DMS153 treated with DMSO at 0.1 percent for 48 hours (cell line): ENCODE results near the gene PAEP.

Source experiments
- DNase-seq: peaks from one replicate; lab custom pipeline; 2025; ENCODE audit not compliant: unreplicated experiment; lab: John Stamatoyannopoulos, UW

The PAEP gene

DNA sequence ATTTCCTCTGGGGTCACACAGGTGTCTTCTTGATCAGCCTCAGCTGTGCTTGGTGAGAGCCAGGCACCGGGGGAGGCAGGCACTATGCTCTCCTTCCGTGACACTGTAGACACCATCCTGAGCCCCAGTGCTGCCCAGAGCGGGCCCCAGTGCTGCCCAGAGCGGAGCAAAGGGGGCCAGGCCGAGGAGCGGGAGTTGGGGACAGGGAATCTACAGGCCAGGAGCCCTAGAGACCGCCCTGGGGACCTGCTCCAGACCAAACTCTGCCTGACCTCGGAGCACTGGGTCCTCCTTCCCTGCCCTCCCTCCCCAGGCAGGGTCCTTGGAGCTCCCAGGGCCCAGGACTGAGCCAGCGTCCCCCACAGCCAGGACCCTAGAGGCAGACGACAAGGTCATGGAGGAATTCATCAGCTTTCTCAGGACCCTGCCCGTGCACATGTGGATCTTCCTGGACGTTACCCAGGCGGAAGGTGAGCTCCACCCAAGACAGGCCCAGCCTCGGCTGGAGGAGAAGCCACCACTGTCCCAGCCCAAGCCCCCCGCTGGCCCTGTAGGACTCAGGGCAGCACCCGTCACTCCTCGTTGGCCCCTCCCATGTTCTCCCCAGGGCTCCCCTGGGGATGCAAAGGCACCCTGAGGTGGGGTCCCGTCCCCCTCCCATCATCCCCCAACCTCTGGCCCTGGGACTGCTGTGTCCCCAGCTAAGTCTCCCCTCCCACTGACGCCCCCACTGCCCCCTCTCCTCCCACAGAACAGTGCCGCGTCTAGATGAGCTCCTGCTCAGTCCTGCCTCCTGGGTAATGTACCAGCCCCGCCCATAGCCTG, 30.2 kb downstream of the PAEP start:
- no peak for DNase-seq

DNA sequence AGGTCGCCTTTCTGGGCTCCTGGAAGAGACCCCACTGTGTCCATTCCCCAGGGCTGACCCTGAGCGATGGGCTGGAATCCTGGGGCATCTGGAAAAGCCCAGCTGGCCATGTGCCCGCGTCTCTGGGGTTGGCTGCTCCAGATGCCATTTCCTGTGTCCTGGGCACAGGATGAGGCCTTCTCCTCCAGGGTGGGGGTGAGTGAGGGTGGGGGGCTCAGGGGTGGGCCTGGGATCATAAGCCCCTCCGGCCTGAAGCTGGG, 30.7 kb downstream of the PAEP start:
- no peak for DNase-seq

DNA sequence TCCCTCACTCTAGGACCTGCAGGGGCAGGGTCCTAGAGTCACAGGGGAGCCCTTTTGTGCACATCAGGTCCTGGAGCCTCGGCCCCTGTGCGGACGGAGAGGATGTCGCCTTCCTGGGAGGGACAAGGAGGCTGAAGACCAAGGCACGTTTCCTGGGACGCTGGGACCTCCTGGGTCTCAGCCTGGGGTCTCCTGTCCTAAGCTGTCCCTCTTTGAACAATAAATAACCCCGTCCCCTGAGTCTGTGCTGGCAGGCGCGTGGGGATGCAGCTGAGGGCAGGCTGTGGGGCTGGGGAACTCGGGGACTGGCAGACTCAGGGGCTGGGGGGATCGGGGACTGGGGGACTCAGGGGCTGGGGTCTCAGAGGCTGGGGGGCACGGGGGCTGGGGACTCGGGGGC, 31.1 kb downstream of the PAEP start:
- DNase-seq: no peak

DNA sequence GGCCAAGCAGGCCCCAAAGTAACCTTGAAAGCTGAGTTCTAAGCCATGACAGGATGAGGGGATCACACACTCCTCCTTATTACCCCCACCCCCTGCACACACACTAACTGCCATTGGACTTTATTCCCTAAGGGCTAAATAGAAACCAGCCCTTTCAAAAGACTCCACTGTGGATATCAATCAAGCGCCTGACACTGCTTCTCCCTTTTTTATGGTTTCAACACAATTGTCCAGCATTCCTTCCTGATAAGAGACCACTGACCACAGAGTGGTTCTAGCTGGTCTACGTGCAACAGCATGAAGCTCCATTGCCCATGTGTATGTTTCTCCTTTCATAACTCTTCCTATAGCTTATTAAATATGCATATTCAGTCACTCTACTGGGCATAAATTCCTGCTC, 34.7 kb downstream of the PAEP start:
- no peak for DNase-seq

DNA sequence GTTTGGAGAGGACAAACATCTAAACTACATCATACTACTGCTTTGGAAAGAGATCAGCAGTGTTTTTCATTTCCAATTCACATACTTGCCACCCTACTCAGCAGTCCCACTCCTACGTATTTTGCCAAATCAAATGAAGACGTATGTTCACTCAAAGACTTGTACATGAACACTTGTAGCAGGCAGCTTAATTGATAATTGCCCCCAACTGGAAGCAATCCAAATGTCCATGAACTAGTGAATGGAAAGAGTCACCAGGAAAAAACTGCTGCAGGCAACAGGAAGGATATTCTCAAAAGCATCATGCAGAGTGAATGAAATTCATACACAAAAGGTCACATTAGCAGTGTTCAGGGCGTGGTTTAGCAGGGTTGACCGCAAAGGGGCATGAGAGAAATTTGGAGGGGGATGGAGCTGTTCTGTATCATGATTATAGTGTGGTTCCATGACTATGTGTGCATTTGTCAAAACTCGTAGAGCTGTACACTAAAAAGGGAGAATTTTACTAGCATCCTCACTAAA, 38.8 kb downstream of the PAEP start:
- DNase-seq: no peak

DNA sequence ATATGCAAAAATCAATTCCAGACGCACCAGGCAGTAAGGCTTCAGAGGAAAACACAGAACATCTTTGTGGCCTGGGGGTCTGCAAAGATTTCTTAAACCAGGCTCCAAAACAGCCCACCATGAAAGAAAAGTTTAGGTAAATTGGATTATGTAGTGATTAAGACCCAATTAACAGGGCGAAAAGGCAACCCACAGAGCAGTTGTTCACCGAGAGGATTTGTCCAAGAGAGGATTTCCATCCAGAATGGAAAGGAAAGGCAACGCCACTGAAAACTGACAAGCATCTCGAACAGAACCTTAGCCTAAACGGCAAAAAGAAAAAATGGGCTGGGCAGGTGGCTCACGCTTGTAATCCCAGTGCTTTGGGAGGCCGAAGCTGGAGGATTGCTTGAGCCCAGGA, 40.4 kb downstream of the PAEP start:
- no peak for DNase-seq

DNA sequence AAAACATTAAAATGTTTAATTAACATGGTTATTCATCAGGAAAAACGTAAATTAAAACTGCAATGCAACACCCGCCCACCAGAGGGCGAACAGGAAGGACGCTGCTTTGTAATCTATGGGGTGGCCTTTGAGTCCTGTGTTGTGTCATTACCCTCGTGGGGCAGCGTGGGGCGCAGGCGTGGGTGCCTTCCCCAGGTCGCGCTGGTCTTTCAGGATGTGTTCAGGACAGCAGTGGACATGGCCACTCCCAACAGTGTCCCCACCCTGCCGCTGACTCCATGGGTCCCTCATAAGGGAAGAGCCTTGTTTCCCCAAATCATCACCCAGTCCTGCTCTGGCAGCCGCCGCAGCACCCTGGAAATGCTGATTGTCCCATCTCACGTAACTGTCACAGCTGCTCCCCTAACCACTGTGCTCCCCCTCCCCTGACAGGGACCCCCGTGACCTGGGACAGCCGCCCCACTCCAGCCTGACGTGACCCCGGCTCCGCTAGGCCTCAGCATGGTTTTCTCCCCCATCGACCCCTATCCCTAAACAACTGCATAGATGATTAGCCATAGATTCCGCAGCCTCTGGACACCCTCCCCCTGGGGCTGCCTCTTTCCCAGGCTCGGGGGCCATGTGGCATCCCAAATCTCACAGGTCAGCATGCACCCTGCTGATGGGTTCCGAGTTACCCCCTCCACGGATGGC, 41.4 kb downstream of the PAEP start:
- no peak for DNase-seq

DNA sequence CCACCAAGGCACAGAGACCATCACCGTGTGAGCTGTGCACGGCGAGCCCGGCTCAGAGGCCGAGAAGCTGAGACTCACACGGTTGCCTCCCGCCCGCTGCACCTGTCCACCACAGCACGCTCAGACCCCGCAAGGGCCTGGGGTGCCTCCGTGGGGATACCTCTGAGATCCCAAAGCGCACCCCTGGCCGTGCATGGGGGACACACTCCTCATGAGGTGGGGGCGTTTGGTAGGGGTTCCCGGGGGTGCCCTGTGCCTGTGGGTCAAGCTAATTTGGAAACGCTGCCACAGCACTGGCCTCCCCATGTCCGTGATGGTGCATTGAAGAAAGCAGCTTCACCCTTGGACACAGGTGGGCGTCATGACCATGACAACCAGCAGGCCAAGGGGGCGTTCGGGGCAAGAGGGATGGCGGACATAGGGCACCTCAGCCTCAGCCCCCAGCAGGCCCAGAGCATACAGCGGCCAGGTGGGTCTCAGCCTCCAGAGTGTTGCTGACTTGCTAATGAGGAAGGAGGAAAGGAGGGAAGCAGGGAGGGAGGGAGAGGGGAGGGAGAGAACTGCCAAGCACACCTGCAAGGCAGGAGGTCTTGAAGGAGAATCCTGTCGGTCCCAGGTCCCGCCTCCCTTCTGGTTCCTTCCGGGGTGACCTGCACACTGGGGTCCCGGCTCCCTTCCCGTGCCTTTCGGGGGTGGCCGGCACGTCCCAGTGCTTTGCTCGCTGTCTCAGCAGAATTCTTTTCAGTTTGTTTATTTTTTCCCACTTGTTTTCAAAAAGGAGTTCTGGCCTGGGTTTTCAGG, 43.1 kb downstream of the PAEP start:
- no peak for DNase-seq

DNA sequence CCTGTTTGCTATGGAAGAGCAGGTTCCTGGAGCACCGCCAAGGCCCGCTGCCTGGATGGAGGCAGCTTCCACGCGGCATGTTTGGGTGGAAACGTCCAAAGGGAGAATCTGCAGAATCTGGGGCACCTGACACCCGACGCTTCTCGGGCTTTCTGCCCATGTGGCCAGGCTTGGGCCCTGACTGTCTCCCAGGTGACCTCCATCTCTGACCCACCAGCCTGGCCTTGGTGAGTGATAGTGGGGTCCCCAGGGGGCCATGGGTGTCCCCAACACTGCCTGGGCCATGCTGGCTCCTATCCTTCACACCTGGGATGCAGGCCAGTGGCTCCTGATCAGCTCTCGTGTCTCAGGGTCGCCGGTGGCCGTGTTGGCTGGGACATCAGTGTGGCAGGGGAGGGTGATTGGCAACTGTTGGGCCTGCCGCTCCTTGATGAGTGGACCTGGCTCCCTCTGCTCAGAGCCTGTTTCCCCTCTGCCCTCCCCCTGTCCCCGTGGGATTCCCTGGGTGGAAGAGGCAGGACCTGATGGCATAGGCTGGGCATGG, 43.8 kb downstream of the PAEP start:
- no peak for DNase-seq

DNA sequence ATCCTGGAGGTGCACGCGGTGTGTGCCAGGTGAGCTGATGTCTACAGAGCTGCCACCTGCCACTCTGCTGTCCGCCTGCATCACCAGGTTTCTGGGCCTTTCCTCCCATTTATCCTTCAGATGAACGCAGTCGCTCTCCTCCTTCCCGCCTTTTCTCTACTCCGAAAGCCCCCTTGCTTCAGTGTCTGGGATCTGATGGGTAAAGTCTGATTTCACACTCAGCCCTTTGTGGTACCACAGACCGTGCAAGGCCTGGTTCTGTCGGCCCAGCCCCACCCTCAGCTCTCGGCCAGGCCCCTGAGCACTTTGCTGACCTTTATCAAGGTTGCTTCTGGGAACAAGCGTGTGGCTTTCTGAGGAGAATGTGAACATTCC, 45.3 kb downstream of the PAEP start:
- no peak for DNase-seq

DNA sequence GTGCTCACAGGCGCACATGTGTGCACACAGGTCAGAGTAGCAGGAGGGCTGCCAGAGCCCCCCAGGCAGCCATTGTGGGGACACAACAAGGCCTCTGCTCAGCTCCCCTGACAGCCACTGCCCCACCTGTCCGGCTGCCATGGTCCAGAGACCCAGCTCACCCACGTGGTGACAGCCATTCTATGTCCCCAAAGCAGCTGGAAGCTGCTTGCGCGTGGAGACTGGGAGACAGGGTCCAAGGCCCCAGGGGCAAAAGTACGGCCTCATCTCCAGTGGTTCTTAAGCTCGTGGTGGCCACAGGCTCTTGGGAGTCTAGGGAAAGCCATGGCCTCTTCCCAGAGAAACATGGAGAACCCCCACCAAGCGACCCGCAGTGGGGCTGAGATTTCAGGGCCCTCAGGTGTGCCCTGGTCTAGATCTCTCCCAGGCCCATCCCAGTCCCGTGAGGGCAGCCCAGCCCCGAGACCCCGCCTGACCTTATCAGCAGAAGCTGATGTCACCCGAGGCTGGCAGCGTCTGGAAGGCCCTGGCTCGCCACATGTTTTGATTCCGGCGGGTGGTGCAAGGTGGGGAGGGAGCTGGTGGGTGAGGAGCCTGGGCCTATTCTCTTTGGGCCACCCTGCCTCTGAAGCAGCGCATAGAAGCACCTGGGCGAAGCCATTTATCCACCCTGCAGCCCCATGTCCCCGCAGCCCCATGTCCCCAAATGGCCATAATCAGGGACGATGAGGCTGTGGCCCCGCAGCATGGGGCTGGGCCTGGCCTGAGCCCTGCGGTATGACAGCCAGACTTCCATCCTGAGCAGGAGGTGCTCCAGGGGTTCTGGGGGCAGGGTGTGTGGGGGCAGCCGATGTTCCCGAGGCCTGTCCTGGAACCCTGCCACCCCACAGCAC, 46.1 kb downstream of the PAEP start:
- no peak for DNase-seq

DNA sequence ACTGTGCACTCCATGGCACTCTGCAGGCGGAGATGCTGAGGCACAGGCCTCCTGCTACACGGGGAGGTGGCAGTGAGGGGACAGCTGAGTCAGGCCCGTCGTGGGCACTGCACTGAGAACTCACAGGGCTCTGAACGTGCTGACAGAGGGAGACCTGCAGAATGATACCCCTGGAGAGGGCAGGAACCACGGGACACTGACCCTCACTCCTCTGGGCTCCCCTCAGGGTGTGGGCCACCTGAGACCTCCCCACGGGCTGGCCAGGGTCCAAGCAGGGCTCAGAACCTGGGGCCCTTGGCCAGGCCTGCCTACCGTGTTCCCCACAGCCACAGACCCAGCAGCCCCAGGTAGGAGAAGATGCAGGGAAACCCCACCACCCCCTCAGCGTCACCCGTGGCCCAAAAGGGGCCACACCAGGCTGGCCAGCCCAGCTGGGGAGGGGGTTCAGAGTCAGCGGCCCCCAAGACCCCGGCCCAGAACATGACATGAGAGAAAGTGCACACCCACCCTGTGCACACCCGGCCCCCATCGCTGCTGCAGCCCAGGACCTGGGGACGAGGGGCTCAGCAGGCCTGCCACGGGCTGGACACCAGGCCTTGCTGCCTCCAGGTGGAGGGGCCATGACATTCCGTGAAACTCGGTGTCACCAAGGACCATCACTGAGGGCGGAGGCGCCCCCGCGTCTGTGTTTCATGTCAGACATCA, 46.9 kb downstream of the PAEP start:
- DNase-seq: no peak

DNA sequence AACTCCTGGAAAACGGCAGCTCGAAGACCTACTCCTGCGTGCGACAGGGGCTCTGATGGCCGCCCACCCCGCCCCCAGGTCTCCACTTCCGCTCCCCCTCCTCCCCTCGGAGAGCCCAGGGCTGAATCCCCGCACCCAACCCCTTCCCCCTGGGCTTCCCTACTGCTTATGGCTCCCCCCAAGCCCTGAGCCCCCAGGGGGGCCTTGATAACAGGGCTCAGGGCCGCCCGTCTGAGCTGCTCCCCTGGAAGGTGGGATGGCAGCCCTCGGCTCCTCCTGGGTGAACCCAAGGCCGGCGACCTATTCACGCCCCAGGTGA, 47.4 kb downstream of the PAEP start:
- DNase-seq: no peak

DNA sequence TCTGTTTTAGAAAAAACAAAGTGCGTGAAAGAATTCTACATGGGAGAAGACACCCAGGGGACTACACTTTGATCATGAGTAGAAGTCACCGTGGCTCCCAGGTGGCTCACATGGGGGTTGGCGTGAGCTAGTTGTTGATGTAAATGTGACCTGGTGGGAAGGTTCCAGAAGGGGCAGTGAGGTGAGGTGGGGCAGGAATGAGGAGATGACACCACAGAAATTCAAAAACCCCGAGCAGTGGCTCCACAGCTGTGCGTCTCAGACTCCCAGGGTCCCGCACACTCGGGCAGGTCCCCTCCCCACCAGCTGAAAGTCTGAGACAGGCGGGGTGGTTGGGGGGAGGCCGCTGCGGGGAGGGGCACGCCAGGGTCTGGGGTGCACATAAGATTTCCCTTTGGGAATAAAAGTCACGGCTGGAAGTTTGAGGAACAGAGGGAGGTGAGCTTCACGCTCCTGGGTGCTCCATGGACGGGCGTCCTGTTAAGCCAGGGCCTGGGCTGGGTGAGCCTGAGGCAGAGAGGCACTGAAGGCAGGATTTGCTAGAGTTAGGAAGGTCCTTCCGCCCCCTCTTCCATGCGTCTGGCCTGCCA, 47.9 kb downstream of the PAEP start:
- DNase-seq: no peak

DNA sequence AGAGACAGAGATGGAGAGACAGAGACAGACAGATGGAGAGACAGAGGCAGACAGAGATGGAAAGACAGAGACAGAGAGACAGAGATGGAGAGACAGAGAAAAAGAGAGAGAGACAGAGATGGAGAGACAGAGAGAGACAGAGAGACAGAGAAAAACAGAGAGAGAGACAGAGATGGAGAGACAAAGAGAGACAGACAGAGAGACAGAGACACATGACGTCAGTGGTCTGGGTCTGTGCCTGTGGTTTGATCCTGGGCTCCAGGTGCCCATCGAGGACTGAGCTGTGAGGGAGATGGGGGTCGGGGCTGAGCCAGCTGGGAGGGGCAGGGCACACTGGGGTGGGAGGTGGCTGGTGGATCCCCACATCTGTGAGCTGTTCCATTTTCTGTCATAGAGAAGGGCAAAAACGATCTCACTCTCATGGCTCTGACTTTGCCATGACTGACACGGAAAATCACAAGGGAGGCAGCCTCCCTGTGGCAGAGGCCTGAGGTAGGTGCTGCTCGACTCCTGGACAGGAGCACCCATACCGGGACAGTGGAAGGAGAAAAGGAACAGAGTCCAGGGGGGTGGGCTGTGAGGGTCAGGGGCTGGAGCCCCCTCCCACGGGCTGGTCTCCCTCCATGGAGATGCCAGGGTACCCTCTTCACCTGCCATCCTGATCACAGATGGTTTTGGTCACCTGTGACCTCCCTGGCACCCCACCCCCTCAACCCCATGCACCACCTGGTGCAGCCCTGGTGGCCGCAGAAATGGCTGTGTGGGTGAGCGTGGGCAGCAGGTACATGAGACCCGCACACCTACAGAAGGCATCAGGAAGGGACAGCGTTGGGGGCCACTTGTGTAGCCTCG, 49.0 kb downstream of the PAEP start:
- DNase-seq: no peak

DNA sequence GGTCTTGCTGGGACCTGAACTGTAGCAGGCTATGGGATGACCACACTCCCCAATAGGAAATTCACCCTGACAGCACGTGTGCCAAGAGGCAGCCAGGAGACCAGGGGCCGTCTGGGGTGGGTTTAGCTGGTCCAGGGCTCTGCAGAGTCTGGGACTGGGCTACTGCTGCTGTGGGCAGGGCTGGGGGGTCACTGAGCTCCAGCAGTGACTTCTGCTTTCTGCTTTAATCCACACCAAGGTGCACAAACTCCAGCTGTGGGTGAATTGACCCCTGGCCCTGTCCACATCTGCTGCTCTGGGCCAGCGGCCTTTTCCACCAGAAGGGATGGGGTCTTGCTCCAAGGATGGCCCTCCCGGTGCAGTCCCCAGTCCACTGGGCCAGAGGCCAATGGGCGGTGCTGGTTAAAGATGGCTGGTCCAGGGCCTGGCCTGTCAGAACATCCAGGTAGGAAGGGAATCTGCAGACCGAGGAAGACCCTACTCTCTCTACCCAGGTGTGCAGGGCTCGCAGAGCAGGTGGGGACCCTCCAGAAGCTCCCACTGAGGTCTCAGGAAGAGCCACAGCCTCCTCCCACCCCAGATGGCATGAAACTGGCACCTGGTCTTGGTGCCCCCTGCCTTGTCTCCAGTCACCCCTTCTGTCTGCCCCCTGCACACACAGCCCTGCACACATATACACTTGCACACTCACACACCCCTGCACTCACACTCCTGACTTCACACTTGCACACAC, 49.8 kb downstream of the PAEP start:
- no peak for DNase-seq

DNA sequence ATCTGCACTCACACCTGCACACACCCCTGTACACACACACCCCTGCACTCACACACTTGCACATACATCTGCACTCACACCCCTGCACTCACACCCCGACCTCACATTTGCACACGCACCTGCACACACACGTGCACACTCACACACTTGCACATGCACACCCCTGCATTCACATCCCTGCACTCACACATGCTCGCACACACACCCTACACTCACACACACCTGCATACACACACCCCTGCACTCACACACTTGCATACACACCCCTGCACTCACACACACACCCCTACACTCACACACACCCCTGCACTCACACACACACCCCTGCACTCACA, 50.3 kb downstream of the PAEP start:
- DNase-seq: no peak

DNA sequence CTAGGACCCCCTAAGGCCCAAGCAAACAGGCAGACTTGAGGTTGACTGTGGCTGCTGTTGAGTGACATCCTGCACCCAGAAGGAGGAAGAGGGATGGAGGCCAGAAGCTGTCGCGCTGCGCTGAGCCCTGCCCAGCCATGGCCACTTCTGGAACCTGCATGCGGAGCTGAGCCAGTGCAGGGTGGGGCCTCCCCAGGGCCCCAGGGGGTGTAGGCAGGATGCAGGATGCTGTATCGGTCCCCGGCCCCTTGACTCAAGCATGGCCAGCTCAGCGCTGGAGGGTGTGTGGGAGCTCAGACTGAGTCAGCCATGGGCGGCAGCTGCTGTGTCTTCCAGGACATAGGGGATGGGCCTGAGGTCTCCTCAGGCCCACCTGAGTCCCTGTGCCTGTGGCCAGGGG, 50.9 kb downstream of the PAEP start:
- DNase-seq: no peak
